Suprapubic skin (tissue), 4 donors: Measurements from ENCODE around the gene NSFL1C. TPM values are rescaled to one million over a fixed set of nuclear protein-coding genes. Genes with fewer than 3 reads are reported as not detected.
A peak's percentile ranks its signal among the peaks of the same experiment; 100 is the strongest.

ENCODE experiments used
- DNase-seq, 2 donors: peaks; one replicate each; pipeline ENCODE4 v3.0.0-alpha.2; 2019; ENCODE audit warnings: low spot score in 2 of 2
- H3K27ac ChIP-seq: fragments of 200-600 bp; sonication (generic); one replicate; pipeline ENCODE4 v1.5.1; 2019
- H3K27me3 ChIP-seq: fragments of 200-600 bp; sonication (generic); one replicate; pipeline ENCODE4 v1.5.1; 2019
- H3K36me3 ChIP-seq: fragments of 200-600 bp; sonication (generic); one replicate; pipeline ENCODE4 v1.5.1; 2019
- H3K4me1 ChIP-seq: fragments of 200-600 bp; sonication (generic); one replicate; pipeline ENCODE4 v1.5.1; 2019
- H3K4me3 ChIP-seq: fragments of 200-600 bp; sonication (generic); one replicate; pipeline ENCODE4 v1.5.1; 2019; ENCODE audit warnings: mild to moderate bottlenecking
- H3K9me3 ChIP-seq: fragments of 200-600 bp; sonication (generic); one replicate; pipeline ENCODE4 v1.5.1; 2019
- EP300 ChIP-seq: sonication (generic); formaldehyde crosslinking; IDR thresholded peaks from one replicate; pipeline ENCODE4 v1.6.1; 2017; ENCODE audit warnings: antibody characterized with exemption
- POLR2A ChIP-seq, 2 donors: fragments of 450-650 bp; IDR thresholded peaks; one replicate each; pipeline ENCODE4 v1.6.1; 2017; ENCODE audit warnings: antibody characterized with exemption in 2 of 2, mild to moderate bottlenecking in 2 of 2, moderate library complexity in 2 of 2
- POLR2AphosphoS5 ChIP-seq, 3 donors: sonication (generic); formaldehyde crosslinking; IDR thresholded peaks; one replicate each; pipeline ENCODE4 v1.6.1; 2017; ENCODE audit warnings: antibody characterized with exemption in 3 of 3
- WGBS: methylation state at CpG from one replicate; pipeline ENCODE4 v1.1.5; 2018; 5-methylcytosine and 5-hydroxymethylcytosine counted together
- total RNA-seq, 4 donors: library from RNA; depleted of rRNA; stranded (reverse); fragments of >200 nt; gene quantifications; one replicate each; pipeline ENCODE4 v1.1.0, GENCODE V29; 2016
- TF ChIP-seq, protein P1 (sequence below), 2 donors: fragments of 200-600 bp in 1 of 2; fragments of 450-650 bp in 1 of 2; sonication (generic) in 1 of 2; IDR thresholded peaks; one replicate each; pipeline ENCODE4 v1.5.1; 2016 to 2019; ENCODE audit warnings: antibody characterized with exemption in 2 of 2, mild to moderate bottlenecking in 1 of 2, moderate library complexity in 1 of 2

The NSFL1C gene
- total RNA-seq, 4 donors from 2014 or later, result 55.0 to 75.3 (median 64.3) TPM

DNA sequence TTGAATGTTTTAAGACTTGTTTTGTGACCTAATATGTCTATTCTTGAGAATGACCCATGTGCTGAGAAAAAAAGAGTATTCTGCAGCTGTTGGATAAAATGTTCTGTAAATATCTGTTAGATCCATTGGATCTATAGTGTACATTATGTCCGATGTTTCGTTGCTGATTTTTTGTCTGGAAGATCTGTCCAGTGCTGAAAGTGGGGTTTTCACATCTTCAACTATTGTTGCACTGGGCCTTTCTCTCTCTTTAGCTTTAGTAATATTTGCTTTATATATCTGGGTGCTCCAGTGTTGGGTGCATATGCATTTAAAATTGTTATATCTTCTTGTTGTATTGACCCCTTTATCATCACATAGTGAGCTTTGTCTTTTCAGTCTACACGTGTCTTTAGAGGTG lies 30.3 kb upstream of the NSFL1C start:
- no peak overlapping the region for H3K4me3 ChIP-seq
- H3K27me3 ChIP-seq, result peaks cover 4% of the 10 kb centered on the region
- no peak for DNase-seq
- no peaks in the 10 kb centered on the region for H3K9me3 ChIP-seq
- 81% methylated on average over 3 of the region's 3 CpGs for WGBS
- no peaks in the 10 kb centered on the region for H3K36me3 ChIP-seq
- peaks cover 26% of the 10 kb centered on the region for H3K4me1 ChIP-seq
- no peak overlapping the region for H3K27ac ChIP-seq
- no peak for TF ChIP-seq POLR2A (IDR thresholded peaks at IDR 0.05)
- TF ChIP-seq, protein P1, sequence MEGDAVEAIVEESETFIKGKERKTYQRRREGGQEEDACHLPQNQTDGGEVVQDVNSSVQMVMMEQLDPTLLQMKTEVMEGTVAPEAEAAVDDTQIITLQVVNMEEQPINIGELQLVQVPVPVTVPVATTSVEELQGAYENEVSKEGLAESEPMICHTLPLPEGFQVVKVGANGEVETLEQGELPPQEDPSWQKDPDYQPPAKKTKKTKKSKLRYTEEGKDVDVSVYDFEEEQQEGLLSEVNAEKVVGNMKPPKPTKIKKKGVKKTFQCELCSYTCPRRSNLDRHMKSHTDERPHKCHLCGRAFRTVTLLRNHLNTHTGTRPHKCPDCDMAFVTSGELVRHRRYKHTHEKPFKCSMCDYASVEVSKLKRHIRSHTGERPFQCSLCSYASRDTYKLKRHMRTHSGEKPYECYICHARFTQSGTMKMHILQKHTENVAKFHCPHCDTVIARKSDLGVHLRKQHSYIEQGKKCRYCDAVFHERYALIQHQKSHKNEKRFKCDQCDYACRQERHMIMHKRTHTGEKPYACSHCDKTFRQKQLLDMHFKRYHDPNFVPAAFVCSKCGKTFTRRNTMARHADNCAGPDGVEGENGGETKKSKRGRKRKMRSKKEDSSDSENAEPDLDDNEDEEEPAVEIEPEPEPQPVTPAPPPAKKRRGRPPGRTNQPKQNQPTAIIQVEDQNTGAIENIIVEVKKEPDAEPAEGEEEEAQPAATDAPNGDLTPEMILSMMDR (IDR thresholded peaks at IDR 0.05), result no peak
- TF ChIP-seq EP300, result no peak
- no peak for TF ChIP-seq POLR2AphosphoS5 (IDR thresholded peaks at IDR 0.05)

DNA sequence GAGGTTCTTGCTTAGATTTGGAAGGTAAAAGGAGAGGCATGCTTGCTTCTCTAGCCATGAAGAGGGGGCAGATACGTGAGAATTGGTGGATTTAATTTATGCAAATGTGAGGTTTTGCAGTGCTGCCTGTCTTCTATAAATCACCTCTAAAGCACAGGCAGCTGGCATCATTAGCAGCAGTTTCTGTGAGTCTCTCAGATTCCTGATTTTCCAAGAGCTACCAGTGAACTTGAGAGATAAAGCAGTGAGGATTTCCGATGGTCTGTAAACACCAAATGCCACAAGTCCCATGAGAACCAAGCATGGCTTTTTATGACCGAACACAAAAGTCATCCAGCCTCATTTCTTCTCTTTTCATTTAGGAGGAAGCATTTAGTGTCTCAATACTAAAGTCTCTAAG lies 27.8 kb upstream of the NSFL1C start:
- no peaks in the 10 kb centered on the region for H3K36me3 ChIP-seq

DNA sequence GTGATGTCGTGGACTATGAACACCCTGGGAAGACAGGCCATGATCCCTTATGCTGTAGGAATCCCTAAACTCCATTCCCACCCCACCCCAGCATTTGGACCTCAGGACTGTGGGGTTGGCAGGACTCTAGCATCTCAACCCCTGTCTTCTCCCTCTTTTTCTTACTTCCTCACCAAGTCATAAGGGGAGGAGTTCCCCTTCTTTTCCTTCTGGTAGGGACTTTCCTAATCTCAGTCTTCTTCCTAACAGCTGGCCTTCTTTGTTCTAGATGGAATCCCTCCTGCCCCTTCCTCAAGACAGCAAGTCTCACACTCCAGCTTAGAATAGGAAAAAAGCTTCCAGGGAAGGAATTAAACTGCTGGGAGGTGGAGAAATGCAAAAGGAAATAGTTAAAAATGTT lies 26.9 kb upstream of the NSFL1C start:
- H3K27ac ChIP-seq, result no peak overlapping the region
- TF ChIP-seq POLR2A (IDR thresholded peaks at IDR 0.05) (no peak), POLR2AphosphoS5 (IDR thresholded peaks at IDR 0.05) (no peak), EP300 (no peak)
- TF ChIP-seq, protein P1 (IDR thresholded peaks at IDR 0.05), result no peak
- no peak overlapping the region for H3K4me3 ChIP-seq

More for the DNA sequence above, 27.8 kb upstream of the NSFL1C start:
- no peaks in the 10 kb centered on the region for H3K27me3 ChIP-seq
- H3K4me1 ChIP-seq, result peaks cover 10% of the 10 kb centered on the region
- no peak for DNase-seq
- 29% methylated on average over 3 of the region's 3 CpGs for WGBS
- TF ChIP-seq POLR2A (IDR thresholded peaks at IDR 0.05), result no peak
- H3K4me3 ChIP-seq, result no peak overlapping the region
- H3K9me3 ChIP-seq, result no peaks in the 10 kb centered on the region
- H3K27ac ChIP-seq, result no peak overlapping the region

DNA sequence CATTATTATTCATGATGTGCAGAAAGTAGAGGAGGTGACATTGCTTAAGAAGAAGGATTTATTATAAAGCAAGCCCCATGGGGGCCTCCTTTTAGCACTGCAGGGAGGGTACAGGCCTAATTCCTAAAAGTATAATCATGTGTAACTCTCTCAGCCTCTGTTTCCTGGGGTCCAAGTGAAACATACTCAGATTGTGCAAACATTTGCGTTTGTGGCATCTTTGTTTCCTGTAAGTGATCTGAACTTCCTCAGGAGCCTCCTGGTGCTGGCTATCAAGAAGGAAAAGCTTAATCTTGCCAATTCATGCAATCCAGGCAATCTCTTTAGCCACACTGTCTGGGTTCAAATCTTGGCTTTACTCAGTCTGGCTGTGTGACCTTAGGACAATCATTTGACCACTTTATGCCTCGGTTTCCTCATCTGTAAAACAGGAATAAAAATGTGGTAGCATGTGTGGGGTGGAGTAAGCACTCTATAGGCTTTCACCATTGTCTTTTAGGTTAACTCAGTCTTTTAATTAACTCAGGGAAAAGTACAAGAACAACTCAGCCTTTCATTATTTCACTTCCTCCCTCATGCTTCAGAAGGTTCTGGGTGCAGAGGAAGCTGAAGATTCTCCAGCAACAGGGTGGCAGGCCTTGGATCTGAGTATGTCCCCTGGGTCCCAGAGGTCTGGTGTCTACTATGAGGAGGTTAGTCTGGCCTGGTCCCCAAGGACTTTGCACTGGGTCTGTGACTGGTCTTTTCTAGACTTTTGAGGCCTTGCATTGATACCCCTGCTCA lies 25.4 kb upstream of the NSFL1C start:
- Histone ChIP-seq H3K9me3 (no peaks in the 10 kb centered on the region), H3K4me1 (peaks cover 10% of the 10 kb centered on the region), H3K4me3 (no peak overlapping the region), H3K27me3 (no peaks in the 10 kb centered on the region), H3K36me3 (no peaks in the 10 kb centered on the region), H3K27ac (no peak overlapping the region)
- TF ChIP-seq EP300 (no peak), POLR2A (IDR thresholded peaks at IDR 0.05) (no peak), POLR2AphosphoS5 (IDR thresholded peaks at IDR 0.05) (no peak)
- TF ChIP-seq, protein P1 (IDR thresholded peaks at IDR 0.05), result no peak
- no peak for DNase-seq
- 68% methylated on average over 2 of the region's 2 CpGs for WGBS

More for the DNA sequence above, 26.9 kb upstream of the NSFL1C start:
- H3K9me3 ChIP-seq, result no peaks in the 10 kb centered on the region
- WGBS, result 93% methylated on average over 1 of the region's 1 CpG
- no peaks in the 10 kb centered on the region for H3K36me3 ChIP-seq
- no peak for DNase-seq
- H3K27me3 ChIP-seq, result no peaks in the 10 kb centered on the region
- H3K4me1 ChIP-seq, result peaks cover 10% of the 10 kb centered on the region

DNA sequence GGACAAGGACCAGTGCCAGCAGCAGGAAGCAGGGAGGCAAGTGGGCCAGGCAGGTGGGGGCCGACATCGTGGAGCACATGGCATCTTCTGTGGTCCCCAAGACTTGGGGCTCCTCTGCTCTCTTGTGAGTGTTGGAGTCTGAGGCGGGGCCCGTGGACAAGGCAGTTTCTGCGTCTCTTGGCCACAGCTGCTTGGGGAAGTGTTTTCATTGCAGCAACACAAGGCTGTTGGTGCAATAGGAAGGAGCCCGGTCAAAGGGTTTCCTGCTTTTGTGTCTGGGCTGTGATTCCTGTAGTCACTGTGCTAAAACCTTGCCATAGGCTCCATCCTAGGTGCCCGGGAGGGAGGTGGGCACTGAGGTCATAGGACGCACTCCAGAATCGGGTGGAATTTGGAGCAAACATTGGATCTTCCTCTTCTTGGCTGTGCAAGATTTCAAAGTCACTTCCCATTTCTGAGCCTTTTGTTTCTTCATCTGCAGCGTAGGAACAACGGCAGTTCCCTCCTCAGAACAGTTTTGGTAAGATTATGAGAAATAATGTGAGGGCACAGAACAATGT lies 24.7 kb upstream of the NSFL1C start, which contains the start of gene SIRPB2:
TSS of gene SIRPB2 (minus strand) at position 140 of the 560 bp plus-strand sequence. CDS start at position 79, 61 bp downstream.
- no peak for DNase-seq
- no peaks in the 10 kb centered on the region for H3K9me3 ChIP-seq
- H3K4me1 ChIP-seq, result peaks cover 10% of the 10 kb centered on the region
- WGBS, result 79% methylated on average over 11 of the region's 11 CpGs
- H3K27me3 ChIP-seq, result no peaks in the 10 kb centered on the region
- H3K36me3 ChIP-seq, result no peaks in the 10 kb centered on the region
- H3K4me3 ChIP-seq, result peak within 1 kb of the TSS; percentile 29
- peak within 1 kb of the TSS; percentile 73 for H3K27ac ChIP-seq
- TF ChIP-seq EP300 (no peak), POLR2AphosphoS5 (IDR thresholded peaks at IDR 0.05) (peak in 1 of 3 donors; percentile 11), POLR2A (IDR thresholded peaks at IDR 0.05) (no peak)
- TF ChIP-seq, protein P1 (IDR thresholded peaks at IDR 0.05), result no peak
